AG09319 (cell line): ENCODE data around the gene ZNF319.

Experiments
- DNase-seq: peaks from one replicate; pipeline ENCODE4 v3.0.0-alpha.2; 2010; ENCODE audit warnings: low read depth; ENCODE audit errors: extremely low read depth
- CTCF ChIP-seq: IDR thresholded peaks from 2 replicates; pipeline ENCODE4 v1.5.1; 2011; ENCODE audit warnings: low read depth, mild to moderate bottlenecking, inconsistent platforms, low read length, moderate library complexity

The ZNF319 gene

GRCh38 chr16:57977418-57978069 is 22.9 kb downstream of the ZNF319 start:
- no peak for DNase-seq
- TF ChIP-seq CTCF: no peak

- TF ChIP-seq CTCF: no peak
- DNase-seq: no peak
Observed at GRCh38 chr16:57976331-57976796, 24.1 kb downstream of the ZNF319 start.

GRCh38 chr16:57972306-57972705 is 28.2 kb downstream of the ZNF319 start:
- no peak for TF ChIP-seq CTCF
- no peak for DNase-seq

GRCh38 chr16:57971848-57972247 is 28.6 kb downstream of the ZNF319 start:
- no peak for TF ChIP-seq CTCF

GRCh38 chr16:57970970-57971369 is 29.5 kb downstream of the ZNF319 start, which contains the start of gene CNGB1:
CNGB1 (minus strand) TSS chr16:57971128; CDS start chr16:57967286, 3,842 bp downstream.
- no peak for TF ChIP-seq CTCF
- DNase-seq: no peak

More at GRCh38 chr16:57971848-57972247, 28.6 kb downstream of the ZNF319 start:
- DNase-seq: no peak

- DNase-seq: no peak
- no peak for TF ChIP-seq CTCF
Observed at GRCh38 chr16:57970319-57970718, 30.2 kb downstream of the ZNF319 start.

GRCh38 chr16:57969451-57970123 is 30.9 kb downstream of the ZNF319 start:
- no peak for TF ChIP-seq CTCF
- no peak for DNase-seq
